ENCODE results near the gene ERMAP.

Gene ERMAP

DNA sequence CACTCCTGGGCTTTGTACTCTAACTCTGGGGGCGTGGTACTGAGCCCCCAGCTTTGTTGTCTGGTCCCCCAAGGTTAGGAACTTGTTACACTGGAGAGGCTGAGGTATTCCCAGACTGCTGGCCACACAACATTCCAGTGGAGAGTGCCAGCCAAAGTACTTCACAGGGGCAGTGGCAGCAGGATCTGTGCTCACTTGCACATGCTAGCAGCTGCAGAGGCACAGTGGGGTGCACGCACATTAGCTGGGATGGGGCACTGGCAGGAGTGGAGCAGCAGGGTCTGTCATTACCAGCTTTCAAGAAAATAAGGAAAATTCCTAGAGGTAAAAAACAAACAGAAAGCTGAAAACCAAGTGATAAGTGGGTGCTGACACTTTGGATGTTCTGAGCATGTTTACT is 60.5 kb downstream of the ERMAP start:
- no peak for DNase-seq

DNA sequence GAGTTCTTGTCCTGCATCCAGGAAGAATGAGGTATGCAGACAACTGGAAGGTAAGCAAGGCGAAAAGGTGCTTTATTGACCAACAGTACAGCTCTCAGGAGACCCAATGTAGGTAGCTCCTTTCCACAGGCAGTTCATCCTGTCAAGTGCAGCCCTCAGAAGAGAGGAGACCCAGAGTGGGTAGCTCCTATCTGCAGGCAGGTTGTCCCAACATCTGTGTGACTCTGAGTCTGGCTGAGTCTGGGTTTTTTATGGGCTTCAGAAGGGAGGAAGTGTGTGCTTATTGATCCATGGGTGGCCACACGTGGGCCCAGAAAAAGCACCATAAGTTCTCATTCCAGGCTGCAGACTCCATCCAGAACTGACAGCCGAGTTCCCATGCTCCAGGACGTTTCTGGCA is 63.5 kb downstream of the ERMAP start:
- DNase-seq, result no peak

DNA sequence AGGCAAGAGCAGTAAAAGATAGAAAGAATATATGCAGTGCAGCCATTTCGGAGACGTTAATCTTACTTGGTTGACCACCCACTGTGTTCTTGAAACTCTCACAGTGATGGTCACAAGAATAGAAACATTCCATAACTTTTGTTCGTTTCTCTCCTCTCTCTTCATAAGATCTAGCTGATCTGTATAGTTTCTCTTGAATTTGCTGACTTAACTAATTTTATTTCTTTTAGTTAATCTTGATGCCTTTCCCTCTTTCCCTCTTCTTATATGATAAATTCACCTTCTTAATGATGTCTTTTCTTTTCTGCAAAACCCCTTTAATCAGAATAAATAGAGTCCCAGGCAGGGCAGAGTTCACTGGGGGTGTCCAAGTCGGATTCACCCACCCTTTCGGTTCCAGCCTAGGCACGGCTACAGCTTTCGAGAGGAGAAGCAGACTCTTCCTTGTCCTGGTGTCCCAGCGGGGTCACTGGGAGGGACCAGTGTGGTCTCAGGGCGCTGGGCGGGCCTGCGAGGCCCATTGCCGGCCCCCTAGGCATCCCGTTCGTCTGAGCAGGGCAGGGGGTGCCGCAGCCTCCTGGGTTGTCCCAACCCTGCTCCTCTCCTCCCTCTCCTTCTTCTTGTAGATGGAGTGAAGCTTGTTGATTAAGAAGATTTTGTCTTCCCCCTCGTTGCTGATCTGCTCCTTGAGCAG is 69.3 kb downstream of the ERMAP start:
- no peak for DNase-seq

DNA sequence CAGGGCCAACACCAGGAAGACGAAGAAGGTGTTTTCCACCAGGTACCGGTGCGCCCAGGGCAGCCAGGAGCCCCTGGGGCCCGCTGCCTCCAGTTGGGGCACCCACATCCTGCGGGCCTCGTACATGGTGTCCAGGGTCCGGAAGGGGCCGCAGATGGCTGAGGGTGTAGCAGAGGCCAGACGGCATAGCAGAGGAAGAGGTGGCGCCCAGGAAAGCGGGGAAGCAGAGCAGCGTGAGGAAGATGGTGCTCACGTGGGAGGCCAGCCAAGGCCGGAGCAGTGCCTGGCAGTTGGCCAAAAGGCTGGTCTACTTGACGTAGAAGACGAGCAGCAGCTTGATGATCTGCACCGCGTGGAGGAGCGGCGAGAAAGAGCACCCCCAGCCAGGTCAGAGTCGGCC is 69.9 kb downstream of the ERMAP start:
- DNase-seq, result no peak

DNA sequence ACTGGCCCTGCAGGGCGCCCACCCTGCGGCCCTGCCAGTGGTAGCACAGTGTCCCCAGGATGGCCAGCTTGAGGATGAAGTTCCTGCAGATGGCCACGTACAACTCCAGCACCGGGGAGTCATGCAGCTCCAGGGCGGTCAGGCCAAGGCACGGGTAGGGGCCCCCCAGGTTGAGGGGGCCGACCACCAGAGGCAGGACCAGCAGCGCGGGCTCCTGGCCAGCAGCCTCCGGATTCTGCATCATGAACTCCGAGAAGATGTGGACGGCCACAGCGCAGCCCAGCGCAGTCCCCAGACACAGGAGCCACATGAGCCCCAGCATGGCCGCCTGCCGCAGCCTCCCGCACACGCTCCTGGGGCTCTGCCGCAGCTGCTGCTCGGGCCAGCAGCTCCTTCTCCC is 70.4 kb downstream of the ERMAP start:
- no peak for DNase-seq

DNA sequence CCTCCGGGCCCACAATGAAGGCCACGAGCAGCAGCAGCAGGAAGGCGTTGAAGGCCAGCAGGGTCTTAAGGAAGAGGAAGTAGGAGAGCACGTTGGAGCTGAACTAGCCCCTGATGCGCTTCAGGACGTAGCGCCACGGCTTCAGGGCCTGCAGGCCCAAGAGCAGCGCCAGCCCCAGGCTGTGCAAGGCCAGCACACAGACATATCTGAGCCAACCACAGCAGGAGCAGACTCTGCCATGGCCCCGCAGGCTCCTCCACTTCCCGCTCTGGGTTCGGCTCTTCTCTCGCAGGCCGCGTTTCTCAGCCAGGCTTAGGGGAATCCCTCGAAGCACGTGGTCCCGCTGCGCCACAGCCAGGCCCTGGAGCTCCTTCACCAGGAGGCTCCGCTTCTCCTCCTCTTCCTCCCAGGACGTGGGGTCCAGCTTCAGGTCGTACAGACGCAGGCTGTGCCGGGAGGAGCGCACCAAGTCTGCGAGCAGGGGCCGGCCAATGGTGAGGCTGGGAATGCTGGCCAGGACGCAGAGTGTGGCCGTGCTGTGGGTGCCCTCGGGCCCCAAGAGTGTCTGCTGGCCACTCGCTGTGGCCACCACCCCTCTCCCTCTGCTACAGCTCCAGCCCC is 71.2 kb downstream of the ERMAP start:
- DNase-seq, result no peak

DNA sequence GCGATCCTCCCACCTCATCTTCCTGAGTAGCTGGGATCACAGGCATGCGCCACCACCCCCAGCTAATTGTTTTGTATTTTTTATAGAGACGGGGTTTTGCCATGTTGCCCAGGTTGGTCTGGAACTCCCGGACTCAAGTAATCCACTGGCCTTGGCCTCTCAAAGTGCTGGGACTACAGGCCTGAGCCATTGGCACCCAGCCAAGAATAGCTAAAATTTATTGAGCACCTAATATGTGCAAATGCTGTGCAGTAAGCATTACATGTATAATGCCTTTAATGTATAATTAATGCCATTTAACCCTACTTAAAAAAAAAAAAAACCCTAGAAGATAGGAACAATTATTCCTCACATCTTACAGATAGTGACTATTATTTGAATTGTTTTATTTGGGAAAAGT is 72.3 kb downstream of the ERMAP start:
- DNase-seq, result no peak

DNA sequence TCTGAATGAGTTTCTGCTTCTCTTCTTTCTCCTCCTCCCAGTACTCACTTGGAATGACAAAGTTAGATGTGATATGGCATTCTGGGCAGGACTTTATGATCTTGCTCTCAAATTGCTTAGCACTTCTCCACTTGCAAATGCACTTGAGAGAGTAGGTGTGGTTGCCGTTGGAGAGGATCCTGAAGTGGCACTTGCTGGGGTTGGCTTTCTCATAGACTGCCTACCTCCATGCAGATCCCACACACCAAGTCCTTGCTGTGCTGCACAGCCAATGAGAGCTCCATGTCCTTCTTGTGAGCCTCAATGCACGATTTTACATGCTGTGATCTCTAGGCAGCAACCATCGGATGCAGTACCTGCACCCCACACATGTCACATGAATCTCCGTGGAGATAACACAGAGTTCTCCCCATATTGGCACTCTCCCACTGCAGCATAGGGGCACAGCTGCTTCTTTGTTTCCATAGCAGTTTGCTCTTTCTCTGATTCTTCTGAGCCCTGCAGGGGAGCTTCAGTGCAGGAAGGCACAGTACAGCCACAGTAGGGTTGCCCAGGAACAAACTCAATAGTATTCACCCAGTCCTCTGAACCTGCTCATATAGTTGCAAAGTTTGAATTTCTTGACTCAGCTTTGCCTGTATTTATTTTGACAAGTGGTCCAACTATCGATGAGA is 74.7 kb downstream of the ERMAP start:
- DNase-seq, result no peak
